ENCODE measurements around the gene POR. TPM values are rescaled to one million over a fixed set of nuclear protein-coding genes. Genes with fewer than 3 reads are reported as not detected.
"Not testable (repeated sequence)": the region's sequence is repeated elsewhere in the genome, so short reads cannot be mapped to it uniquely, and the experiment has no call there.

Gene POR
- total RNA-seq, 4 donors from 2014 or later = 10.0 to 122 (median 69.2) TPM

DNA sequence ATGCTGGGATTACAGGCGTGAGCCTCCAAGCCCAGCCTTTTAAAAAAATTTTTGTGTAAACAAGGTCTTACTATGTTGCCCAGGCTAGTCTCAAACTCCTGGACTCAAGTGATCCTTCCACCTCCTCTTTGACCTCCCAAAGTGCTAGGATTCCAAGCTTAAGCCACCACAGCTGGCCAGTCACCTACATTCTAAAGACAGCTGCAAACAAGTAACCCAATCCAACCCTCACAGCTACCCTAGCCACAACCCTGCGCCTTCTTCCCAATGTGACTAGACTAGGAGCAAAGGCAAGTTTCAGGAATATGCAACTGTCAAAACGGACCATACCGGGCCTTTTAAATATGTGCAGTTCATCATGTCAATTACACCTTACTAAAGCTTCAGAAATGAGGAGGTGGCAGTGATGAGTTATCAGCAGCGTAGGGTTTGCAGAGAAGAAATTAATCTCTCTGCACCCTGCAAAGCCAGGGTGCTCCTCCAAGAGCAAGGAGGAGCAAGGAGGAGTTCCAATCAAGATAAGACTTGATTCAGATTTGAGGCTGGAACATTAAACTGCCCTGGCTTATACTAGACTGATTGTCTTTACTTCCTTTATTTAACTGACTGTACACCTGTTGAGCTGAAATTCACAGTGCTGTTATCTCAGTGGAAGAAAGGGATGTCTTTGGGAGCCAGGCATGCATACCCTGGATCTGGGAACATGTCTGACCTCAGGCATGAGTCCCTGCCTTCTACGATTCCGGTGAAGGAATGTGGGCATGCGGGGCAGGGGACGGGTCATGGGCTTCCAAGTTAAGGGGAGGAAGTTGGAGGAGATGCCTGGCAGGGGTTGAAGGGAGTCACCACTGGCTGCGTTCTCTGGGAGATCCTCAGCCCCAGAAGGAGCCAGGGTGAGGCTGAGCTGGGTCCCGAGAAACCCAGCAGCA is 95.0 kb downstream of the POR start:
- no peaks in the 10 kb centered on the region for H3K27me3 ChIP-seq
- DNase-seq = no peak
- no peaks in the 10 kb centered on the region for H3K4me1 ChIP-seq
- intact Hi-C loops (cut with DNase I; ENCODE audit: low total_unique reads) = no loop called here
- H3K36me3 ChIP-seq = no peaks in the 10 kb centered on the region
- H3K4me3 ChIP-seq = no peak overlapping the region
- no peaks in the 10 kb centered on the region for H3K9me3 ChIP-seq
- TF ChIP-seq POLR2A (IDR thresholded peaks at IDR 0.05) = no peak
- H3K27ac ChIP-seq = no peak overlapping the region

GRCh38 chr7:76011442-76011861 is 96.5 kb downstream of the POR start:
- Histone ChIP-seq H3K27me3 (no peaks in the 10 kb centered on the region), H3K36me3 (no peaks in the 10 kb centered on the region), H3K4me3 (no peak overlapping the region), H3K27ac (peak overlapping the region; percentile 6 to 74), H3K9me3 (no peaks in the 10 kb centered on the region), H3K4me1 (no peaks in the 10 kb centered on the region)
- intact Hi-C loops (cut with DNase I; ENCODE audit: low total_unique reads) = no loop called here
- no peak for TF ChIP-seq POLR2A (IDR thresholded peaks at IDR 0.05)
- TF ChIP-seq, protein P1, sequence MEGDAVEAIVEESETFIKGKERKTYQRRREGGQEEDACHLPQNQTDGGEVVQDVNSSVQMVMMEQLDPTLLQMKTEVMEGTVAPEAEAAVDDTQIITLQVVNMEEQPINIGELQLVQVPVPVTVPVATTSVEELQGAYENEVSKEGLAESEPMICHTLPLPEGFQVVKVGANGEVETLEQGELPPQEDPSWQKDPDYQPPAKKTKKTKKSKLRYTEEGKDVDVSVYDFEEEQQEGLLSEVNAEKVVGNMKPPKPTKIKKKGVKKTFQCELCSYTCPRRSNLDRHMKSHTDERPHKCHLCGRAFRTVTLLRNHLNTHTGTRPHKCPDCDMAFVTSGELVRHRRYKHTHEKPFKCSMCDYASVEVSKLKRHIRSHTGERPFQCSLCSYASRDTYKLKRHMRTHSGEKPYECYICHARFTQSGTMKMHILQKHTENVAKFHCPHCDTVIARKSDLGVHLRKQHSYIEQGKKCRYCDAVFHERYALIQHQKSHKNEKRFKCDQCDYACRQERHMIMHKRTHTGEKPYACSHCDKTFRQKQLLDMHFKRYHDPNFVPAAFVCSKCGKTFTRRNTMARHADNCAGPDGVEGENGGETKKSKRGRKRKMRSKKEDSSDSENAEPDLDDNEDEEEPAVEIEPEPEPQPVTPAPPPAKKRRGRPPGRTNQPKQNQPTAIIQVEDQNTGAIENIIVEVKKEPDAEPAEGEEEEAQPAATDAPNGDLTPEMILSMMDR (IDR thresholded peaks at IDR 0.05) = no peak
- DNase-seq = peak in 1 of 2 donors; percentile 28

- intact Hi-C loops (cut with DNase I; ENCODE audit: low total_unique reads) = no loop called here
- H3K4me1 ChIP-seq = no peaks in the 10 kb centered on the region
- no peaks in the 10 kb centered on the region for H3K27me3 ChIP-seq
- no peak overlapping the region for H3K27ac ChIP-seq
- TF ChIP-seq POLR2A (IDR thresholded peaks at IDR 0.05) = no peak
- TF ChIP-seq, protein P1 (IDR thresholded peaks at IDR 0.05) = no peak
- DNase-seq = no peak
- no peak overlapping the region for H3K4me3 ChIP-seq
- no peaks in the 10 kb centered on the region for H3K9me3 ChIP-seq
- no peaks in the 10 kb centered on the region for H3K36me3 ChIP-seq
Observed at GRCh38 chr7:76016191-76016947, 101.4 kb downstream of the POR start.

DNA sequence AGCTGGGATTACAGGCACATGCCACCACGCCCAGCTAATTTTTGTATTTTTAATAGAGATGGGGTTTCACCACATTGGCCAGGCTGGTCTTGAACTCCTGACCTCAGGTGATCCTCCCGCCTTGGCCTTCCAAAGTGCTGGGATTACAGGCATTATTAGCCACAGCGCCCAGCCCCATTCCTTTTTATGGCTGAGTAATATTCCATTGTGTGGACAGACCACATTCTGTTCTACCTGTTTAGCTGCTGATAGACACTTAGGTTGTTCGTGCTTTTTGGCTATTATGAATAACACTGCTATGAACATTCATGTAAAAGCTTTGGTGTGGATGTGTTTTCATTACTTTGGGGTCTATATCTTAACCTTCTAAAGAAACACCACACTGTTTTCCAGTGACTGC is 103.6 kb downstream of the POR start:
- H3K4me3 ChIP-seq; DNase-seq; H3K36me3 ChIP-seq; H3K27ac ChIP-seq; H3K4me1 ChIP-seq; intact Hi-C loops (cut with DNase I; ENCODE audit: low total_unique reads); H3K9me3 ChIP-seq; H3K27me3 ChIP-seq: not testable (repeated sequence)

GRCh38 chr7:76020031-76020714 is 105.2 kb downstream of the POR start:
- TF ChIP-seq, protein P1 (IDR thresholded peaks at IDR 0.05) = peak; percentile 63 to 89 (median 75)
- TF ChIP-seq POLR2A (IDR thresholded peaks at IDR 0.05) = no peak
- H3K9me3 ChIP-seq = no peaks in the 10 kb centered on the region
- intact Hi-C loops (cut with DNase I; ENCODE audit: low total_unique reads) = loop anchor here (10.0 kb wide), 1 partner anchor 155 kb away; no protein-coding TSS in a partner anchor

More at GRCh38 chr7:76020031-76020714, 105.2 kb downstream of the POR start:
- DNase-seq = peak; percentile 65 to 72
- Histone ChIP-seq H3K36me3 (no peaks in the 10 kb centered on the region), H3K27me3 (no peaks in the 10 kb centered on the region), H3K4me1 (no peaks in the 10 kb centered on the region), H3K4me3 (no peak overlapping the region), H3K27ac (no peak overlapping the region)

Measured in uterus (tissue), 4 donors.